ENCODE results near the gene SPTLC2. TPM values are rescaled to one million over a fixed set of nuclear protein-coding genes. Genes with fewer than 3 reads are reported as not detected.
"Not testable (repeated sequence)": the region's sequence is repeated elsewhere in the genome, so short reads cannot be mapped to it uniquely, and the experiment has no call there.

SPTLC2 gene
- total RNA-seq, 1 donor, result 33.6 TPM

DNA sequence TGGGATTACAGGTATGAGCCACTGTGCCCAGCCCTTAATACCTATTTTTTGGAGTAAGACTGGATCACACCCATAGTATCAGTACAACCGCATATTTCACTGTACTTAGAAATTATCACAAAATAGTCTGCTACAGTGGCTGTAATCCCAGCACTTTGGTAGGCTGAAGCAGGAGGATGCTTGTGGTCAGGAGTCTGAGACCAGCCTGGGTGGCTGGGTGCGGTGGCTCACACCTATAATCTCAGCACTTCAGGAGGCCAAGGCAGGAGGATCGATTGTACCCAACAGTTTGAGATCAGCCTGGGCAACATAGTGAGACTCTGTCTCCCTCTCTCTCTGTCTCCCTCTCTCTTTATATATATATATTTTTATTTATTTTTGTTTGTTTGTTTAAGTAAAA is 5.9 kb downstream of the SPTLC2 start:
- Histone ChIP-seq H3K9me3 (ENCODE audit: low read depth, low read length) (no peaks in the 10 kb centered on the region), H3K4me1 (ENCODE audit: insufficient read depth, low read length) (peaks cover 84% of the 10 kb centered on the region), H3K4me3 (ENCODE audit: low read length) (no peak overlapping the region), H3K27me3 (ENCODE audit: insufficient read depth, low read length) (no peaks in the 10 kb centered on the region)

DNA sequence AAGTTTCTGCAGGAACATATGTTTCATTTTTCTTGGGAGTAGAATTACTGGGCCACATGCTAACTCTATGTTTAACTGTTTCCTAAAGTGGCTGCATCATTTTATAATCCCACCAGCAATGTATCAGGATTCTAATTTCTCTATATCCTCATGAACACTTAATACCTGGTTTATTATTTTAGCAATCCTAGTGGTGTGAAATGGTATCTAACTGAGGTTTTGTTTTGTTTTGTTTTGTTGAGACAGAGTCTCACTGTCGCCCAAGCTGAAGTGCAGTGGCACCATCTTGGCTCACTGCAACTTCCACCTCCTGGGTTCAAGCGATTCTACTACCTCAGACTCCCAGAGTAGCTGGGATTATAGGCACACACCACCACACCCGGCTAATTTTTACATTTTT is 6.5 kb downstream of the SPTLC2 start:
- H3K4me1 ChIP-seq (ENCODE audit: insufficient read depth, low read length), result peaks cover 85% of the 10 kb centered on the region
- no peaks in the 10 kb centered on the region for H3K9me3 ChIP-seq (ENCODE audit: low read depth, low read length)
- no peak overlapping the region for H3K4me3 ChIP-seq (ENCODE audit: low read length)
- no peaks in the 10 kb centered on the region for H3K27me3 ChIP-seq (ENCODE audit: insufficient read depth, low read length)

DNA sequence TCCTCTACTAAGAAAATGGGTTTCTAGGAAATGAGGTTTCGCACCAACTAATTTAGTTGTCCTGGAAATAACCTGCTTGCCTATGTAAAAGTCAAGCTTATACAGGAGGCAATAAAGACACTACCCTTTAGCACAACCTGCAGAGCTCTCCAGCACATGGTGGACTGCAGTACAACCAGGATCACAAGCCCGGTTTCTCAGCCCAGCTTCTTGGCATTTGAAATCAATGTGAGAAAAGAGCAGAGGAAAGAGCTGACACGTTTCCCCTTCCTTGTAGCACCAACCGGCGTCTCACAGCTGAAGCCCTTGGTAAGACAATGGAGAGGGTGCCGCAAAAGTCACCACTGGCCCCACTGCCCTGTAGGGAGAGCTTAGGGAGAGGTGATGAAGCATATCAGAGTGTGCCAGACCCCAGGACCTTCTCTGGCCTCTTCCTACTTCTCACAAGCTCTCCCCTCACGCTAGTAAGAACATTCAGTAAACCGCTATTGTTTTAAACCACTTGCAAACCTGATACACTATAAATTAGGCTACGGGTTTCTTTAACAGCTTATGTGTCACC is 8.6 kb downstream of the SPTLC2 start:
- Histone ChIP-seq H3K4me3 (ENCODE audit: low read length) (no peak overlapping the region), H3K27me3 (ENCODE audit: insufficient read depth, low read length) (no peaks in the 10 kb centered on the region), H3K4me1 (ENCODE audit: insufficient read depth, low read length) (peaks cover 83% of the 10 kb centered on the region), H3K9me3 (ENCODE audit: low read depth, low read length) (no peaks in the 10 kb centered on the region)

GRCh38 chr14:77605392-77605972 is 11.0 kb downstream of the SPTLC2 start:
- no peak overlapping the region for H3K4me3 ChIP-seq (ENCODE audit: low read length)
- H3K4me1 ChIP-seq (ENCODE audit: insufficient read depth, low read length), result peaks cover 64% of the 10 kb centered on the region
- no peaks in the 10 kb centered on the region for H3K27me3 ChIP-seq (ENCODE audit: insufficient read depth, low read length)

GRCh38 chr14:77603654-77604255 is 12.7 kb downstream of the SPTLC2 start:
- Histone ChIP-seq H3K27me3 (ENCODE audit: insufficient read depth, low read length) (no peaks in the 10 kb centered on the region), H3K4me3 (ENCODE audit: low read length) (no peak overlapping the region), H3K4me1 (ENCODE audit: insufficient read depth, low read length) (peaks cover 60% of the 10 kb centered on the region), H3K9me3 (ENCODE audit: low read depth, low read length) (no peaks in the 10 kb centered on the region)

More at GRCh38 chr14:77605392-77605972, 11.0 kb downstream of the SPTLC2 start:
- H3K9me3 ChIP-seq (ENCODE audit: low read depth, low read length), result no peaks in the 10 kb centered on the region

GRCh38 chr14:77603031-77603430 is 13.4 kb downstream of the SPTLC2 start:
- H3K4me1 ChIP-seq (ENCODE audit: insufficient read depth, low read length), result peaks cover 60% of the 10 kb centered on the region
- no peaks in the 10 kb centered on the region for H3K27me3 ChIP-seq (ENCODE audit: insufficient read depth, low read length)
- H3K4me3 ChIP-seq (ENCODE audit: low read length), result no peak overlapping the region
- no peaks in the 10 kb centered on the region for H3K9me3 ChIP-seq (ENCODE audit: low read depth, low read length)

- H3K4me1 ChIP-seq (ENCODE audit: insufficient read depth, low read length), result peaks cover 54% of the 10 kb centered on the region
- no peaks in the 10 kb centered on the region for H3K27me3 ChIP-seq (ENCODE audit: insufficient read depth, low read length)
- no peaks in the 10 kb centered on the region for H3K9me3 ChIP-seq (ENCODE audit: low read depth, low read length)
- H3K4me3 ChIP-seq (ENCODE audit: low read length), result no peak overlapping the region
These were observed 14.4 kb downstream of the SPTLC2 start for GRCh38 chr14:77601846-77602619.

- Histone ChIP-seq H3K4me3 (ENCODE audit: low read length) (no peak overlapping the region), H3K27me3 (ENCODE audit: insufficient read depth, low read length) (no peaks in the 10 kb centered on the region), H3K9me3 (ENCODE audit: low read depth, low read length) (no peaks in the 10 kb centered on the region), H3K4me1 (ENCODE audit: insufficient read depth, low read length) (peaks cover 42% of the 10 kb centered on the region)
These were observed 16.5 kb downstream of the SPTLC2 start for GRCh38 chr14:77599889-77600288.

DNA sequence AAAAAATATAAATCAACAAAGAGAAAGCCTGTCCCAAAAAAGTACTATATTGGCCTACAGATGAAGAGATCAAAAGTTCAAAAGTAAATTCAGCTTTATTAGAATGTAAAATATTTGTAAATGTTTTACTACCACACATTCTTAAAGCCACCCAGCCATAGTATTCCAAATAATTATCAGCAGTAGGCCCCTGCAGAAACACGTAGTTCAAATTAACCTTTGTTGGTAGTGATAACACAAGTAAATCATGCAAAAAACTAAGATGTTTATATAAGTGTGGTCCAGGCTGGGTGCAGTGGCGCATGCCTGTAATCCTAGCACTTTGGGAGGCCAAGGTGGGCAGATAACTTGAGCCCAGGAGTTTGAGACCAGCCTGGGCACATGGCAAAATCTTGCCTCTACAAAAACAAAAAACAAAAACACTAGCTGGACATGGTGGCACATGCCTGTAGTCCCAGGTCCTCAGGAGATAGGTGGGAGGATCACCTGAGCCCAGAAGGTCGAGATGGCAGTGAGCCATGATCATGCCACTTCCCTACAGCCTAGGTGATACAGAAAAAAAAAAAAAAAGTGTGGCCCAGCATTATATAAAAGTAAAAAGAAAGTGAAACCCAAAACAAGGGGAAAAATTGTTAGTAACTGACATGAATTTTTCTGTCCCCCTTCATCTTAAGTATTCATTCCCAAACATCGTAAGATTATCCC is 17.9 kb downstream of the SPTLC2 start:
- Histone ChIP-seq H3K4me3 (ENCODE audit: low read length) (no peak overlapping the region), H3K9me3 (ENCODE audit: low read depth, low read length) (no peaks in the 10 kb centered on the region), H3K27me3 (ENCODE audit: insufficient read depth, low read length) (no peaks in the 10 kb centered on the region), H3K4me1 (ENCODE audit: insufficient read depth, low read length) (peaks cover 43% of the 10 kb centered on the region)

- no peak overlapping the region for H3K4me3 ChIP-seq (ENCODE audit: low read length)
- H3K27me3 ChIP-seq (ENCODE audit: insufficient read depth, low read length), result no peaks in the 10 kb centered on the region
- no peaks in the 10 kb centered on the region for H3K9me3 ChIP-seq (ENCODE audit: low read depth, low read length)
- H3K4me1 ChIP-seq (ENCODE audit: insufficient read depth, low read length), result peaks cover 68% of the 10 kb centered on the region
These were observed 22.9 kb downstream of the SPTLC2 start for GRCh38 chr14:77593501-77593961.

DNA sequence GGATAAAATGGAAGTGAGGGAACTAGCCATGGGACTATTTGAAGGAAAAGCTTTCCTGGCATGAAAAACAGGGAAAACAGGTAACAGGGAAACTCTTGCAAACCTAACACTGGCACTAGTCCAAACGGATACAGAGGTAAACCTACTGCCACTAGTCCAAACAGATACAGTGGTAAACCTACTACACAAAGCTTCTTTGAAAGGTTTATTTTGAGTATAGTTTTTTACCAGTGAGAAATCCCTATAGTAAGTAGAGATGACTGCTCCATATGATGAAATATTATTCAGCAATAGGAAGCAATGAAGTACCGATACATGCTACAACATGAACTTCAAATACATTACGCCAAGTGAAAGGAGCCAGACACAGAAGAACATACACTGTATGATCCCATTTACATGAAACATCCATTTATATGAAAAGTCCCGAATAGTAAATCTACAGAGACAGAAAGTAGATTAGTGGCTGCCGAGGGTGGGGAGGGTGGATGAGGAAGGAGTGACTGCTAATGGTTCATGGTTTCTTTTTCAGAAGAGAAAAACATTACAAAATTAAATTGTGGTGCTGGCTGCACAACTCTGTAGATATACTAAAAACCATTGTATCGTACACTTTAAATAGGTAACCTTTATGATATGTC is 25.5 kb downstream of the SPTLC2 start:
- Histone ChIP-seq H3K27me3 (ENCODE audit: insufficient read depth, low read length) (no peaks in the 10 kb centered on the region), H3K9me3 (ENCODE audit: low read depth, low read length) (no peaks in the 10 kb centered on the region), H3K4me3 (ENCODE audit: low read length) (peak overlapping the region; percentile 35), H3K4me1 (ENCODE audit: insufficient read depth, low read length) (peaks cover 78% of the 10 kb centered on the region)

- Histone ChIP-seq H3K27me3 (ENCODE audit: insufficient read depth, low read length) (no peaks in the 10 kb centered on the region), H3K4me1 (ENCODE audit: insufficient read depth, low read length) (peaks cover 66% of the 10 kb centered on the region), H3K4me3 (ENCODE audit: low read length) (no peak overlapping the region), H3K9me3 (ENCODE audit: low read depth, low read length) (no peaks in the 10 kb centered on the region)
These were observed 27.3 kb downstream of the SPTLC2 start for GRCh38 chr14:77589099-77589498.

DNA sequence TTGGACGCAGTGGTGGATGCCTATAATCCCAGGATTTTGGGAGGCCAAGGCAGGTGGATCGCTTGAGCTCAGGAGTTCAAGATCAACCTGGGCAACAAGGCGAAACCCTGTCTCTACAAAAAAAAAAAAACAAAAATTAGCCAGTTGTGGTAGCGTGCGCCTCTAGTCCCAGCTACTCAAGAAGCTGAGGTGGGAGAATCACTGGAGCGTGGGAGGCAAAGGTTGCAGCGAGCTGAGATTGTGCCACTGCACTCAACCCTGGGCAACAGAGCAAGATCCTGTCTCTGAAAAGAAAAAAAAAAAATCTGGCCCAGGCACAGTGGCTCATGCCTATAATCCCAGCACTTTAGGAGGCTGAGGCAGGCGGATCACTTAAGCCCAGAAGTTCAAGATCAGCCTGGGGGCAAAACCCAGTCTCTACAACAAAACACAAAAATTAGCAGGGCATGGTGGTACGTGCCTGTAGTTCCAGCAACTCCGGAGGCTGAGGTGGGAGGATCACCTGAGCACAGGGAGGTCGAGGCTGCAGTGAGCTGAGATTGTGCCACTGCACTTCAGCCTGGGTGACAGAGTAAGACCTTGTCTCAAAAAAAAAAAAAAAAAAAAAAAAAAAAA is 27.9 kb downstream of the SPTLC2 start:
- peaks cover 62% of the 10 kb centered on the region for H3K4me1 ChIP-seq (ENCODE audit: insufficient read depth, low read length)
- not testable (repeated sequence) for H3K4me3 ChIP-seq (ENCODE audit: low read length); H3K27me3 ChIP-seq (ENCODE audit: insufficient read depth, low read length); H3K9me3 ChIP-seq (ENCODE audit: low read depth, low read length)

DNA sequence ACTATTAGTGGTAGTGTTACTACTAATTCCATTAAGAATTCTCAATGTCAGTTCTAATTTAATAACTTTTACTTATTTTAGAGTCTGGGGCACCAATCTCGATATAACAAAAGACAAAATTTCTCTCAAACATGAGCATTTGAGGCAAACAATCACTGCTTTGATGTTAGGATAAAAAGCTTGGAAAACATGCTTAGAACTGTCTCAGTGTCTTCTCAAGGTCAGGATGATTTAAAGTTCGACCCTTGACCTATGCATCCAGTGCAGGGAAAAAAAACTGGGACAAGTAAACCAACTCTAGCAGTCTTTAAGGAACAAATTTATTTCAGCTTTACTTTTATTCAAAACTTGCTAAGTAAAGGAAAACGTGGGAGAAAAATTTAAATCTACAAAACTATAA is 31.1 kb downstream of the SPTLC2 start:
- Histone ChIP-seq H3K9me3 (ENCODE audit: low read depth, low read length) (no peaks in the 10 kb centered on the region), H3K27me3 (ENCODE audit: insufficient read depth, low read length) (no peaks in the 10 kb centered on the region), H3K4me3 (ENCODE audit: low read length) (no peak overlapping the region), H3K4me1 (ENCODE audit: insufficient read depth, low read length) (peaks cover 55% of the 10 kb centered on the region)
